ENCODE measurements around the gene PEX11A.

PEX11A gene

GRCh38 chr15:89732451-89733172 lies 42.1 kb upstream of the PEX11A start:
- no peak overlapping the region for H2BK12ac ChIP-seq (ENCODE audit: low read length)
- WGBS, 2 donors (ENCODE audit: extremely low coverage in 2 of 2, insufficient read length in 2 of 2, insufficient replicate concordance in 1 of 2), result no CpG with 5 or more reads among the region's 8 CpGs
- no peaks in the 10 kb centered on the region for H3K4me1 ChIP-seq (ENCODE audit: control insufficient read depth in 2 of 2, insufficient read depth in 1 of 2, low read depth in 1 of 2, low read length in 2 of 2)

DNA sequence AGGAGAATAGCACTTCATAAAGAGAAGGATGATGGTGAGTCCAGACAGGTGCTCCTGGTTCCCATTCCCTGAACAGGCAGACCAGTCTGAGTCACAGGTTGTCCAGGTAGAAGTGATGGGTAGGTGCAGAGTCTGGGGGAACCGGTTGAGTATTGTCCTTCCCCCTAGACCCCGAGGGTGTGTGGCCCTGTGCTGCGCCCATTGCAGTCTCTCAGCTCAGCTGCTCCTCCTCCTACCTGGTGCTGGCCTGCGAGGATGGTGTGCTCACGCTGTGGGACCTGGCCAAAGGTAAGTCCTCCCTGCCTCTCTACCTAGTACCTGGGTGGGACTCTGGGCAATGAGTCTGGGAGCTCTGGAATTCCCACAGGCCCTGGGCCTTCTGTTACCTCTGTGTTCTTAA lies 40.7 kb upstream of the PEX11A start:
- Histone ChIP-seq H3K14ac (ENCODE audit: low read length) (no peak overlapping the region), H3K4ac (ENCODE audit: low read length) (no peak overlapping the region), H3K4me2 (ENCODE audit: insufficient read depth, low read length, poor library complexity, severe bottlenecking) (no peak overlapping the region), H2BK120ac (ENCODE audit: low read depth, low read length) (no peak overlapping the region), H4K8ac (ENCODE audit: low read depth, low read length) (no peak overlapping the region), H3K79me1 (ENCODE audit: low read depth, low read length) (no peaks in the 10 kb centered on the region), H3K36me3 (replicated peaks in 1 of 2; ENCODE audit: control insufficient read depth in 2 of 2, insufficient read depth in 2 of 2, low read length in 2 of 2) (no peaks in the 10 kb centered on the region), H3K23ac (ENCODE audit: low read depth, low read length, poor library complexity) (peak overlapping the region; percentile 27), H3K18ac (ENCODE audit: low read length) (no peak overlapping the region), H2AFZ (ENCODE audit: low read length) (no peak overlapping the region), H2BK12ac (ENCODE audit: low read length) (no peak overlapping the region), H3K9ac (ENCODE audit: low read depth, low read length, poor library complexity) (no peak overlapping the region), H2BK15ac (ENCODE audit: low read length) (no peak overlapping the region), H3K4me1 (ENCODE audit: control insufficient read depth in 2 of 2, insufficient read depth in 1 of 2, low read depth in 1 of 2, low read length in 2 of 2) (no peaks in the 10 kb centered on the region), H3K9me3 (replicated peaks in 1 of 2; ENCODE audit: control insufficient read depth in 2 of 2, insufficient read depth in 1 of 2, low read depth in 1 of 2, low read length in 2 of 2) (no peaks in the 10 kb centered on the region), H2AK5ac (ENCODE audit: low read depth, low read length) (no peak overlapping the region), H4K91ac (ENCODE audit: low read depth, low read length, poor library complexity) (no peak overlapping the region), H3K4me3 (ENCODE audit: low read length in 2 of 2) (no peak overlapping the region), H3K27ac (replicated peaks; ENCODE audit: low read length) (no peak overlapping the region), H3K27me3 (ENCODE audit: control insufficient read depth in 3 of 3, insufficient read depth in 3 of 3, low read depth in 1 of 3, low read length in 3 of 3) (peaks cover 0 to 50% (median 0%) of the 10 kb centered on the region in 3 experiments), H2BK5ac (ENCODE audit: low read length) (no peak overlapping the region)
- DNase-seq (ENCODE audit: low spot score), result no peak
- no CpG with 5 or more reads among the region's 5 CpGs for WGBS, 2 donors (ENCODE audit: extremely low coverage in 2 of 2, insufficient read length in 2 of 2, insufficient replicate concordance in 1 of 2)

More at GRCh38 chr15:89732451-89733172, 42.1 kb upstream of the PEX11A start:
- H2AK5ac ChIP-seq (ENCODE audit: low read depth, low read length), result no peak overlapping the region
- no peak overlapping the region for H2AFZ ChIP-seq (ENCODE audit: low read length)
- H2BK5ac ChIP-seq (ENCODE audit: low read length), result no peak overlapping the region
- H3K18ac ChIP-seq (ENCODE audit: low read length), result no peak overlapping the region
- peak overlapping the region; percentile 72 for H3K9ac ChIP-seq (ENCODE audit: low read depth, low read length, poor library complexity)
- no peaks in the 10 kb centered on the region for H3K79me1 ChIP-seq (ENCODE audit: low read depth, low read length)
- H3K14ac ChIP-seq (ENCODE audit: low read length), result no peak overlapping the region
- peaks cover 0 to 47% (median 0%) of the 10 kb centered on the region in 3 experiments for H3K27me3 ChIP-seq (ENCODE audit: control insufficient read depth in 3 of 3, insufficient read depth in 3 of 3, low read depth in 1 of 3, low read length in 3 of 3)
- H4K91ac ChIP-seq (ENCODE audit: low read depth, low read length, poor library complexity), result no peak overlapping the region
- H3K4me2 ChIP-seq (ENCODE audit: insufficient read depth, low read length, poor library complexity, severe bottlenecking), result no peak overlapping the region
- H3K4me3 ChIP-seq (ENCODE audit: low read length in 2 of 2), result no peak overlapping the region
- no peak overlapping the region for H3K4ac ChIP-seq (ENCODE audit: low read length)
- H3K36me3 ChIP-seq (replicated peaks in 1 of 2; ENCODE audit: control insufficient read depth in 2 of 2, insufficient read depth in 2 of 2, low read length in 2 of 2), result no peaks in the 10 kb centered on the region
- H3K27ac ChIP-seq (replicated peaks; ENCODE audit: low read length), result no peak overlapping the region
- H2BK120ac ChIP-seq (ENCODE audit: low read depth, low read length), result no peak overlapping the region
- no peak overlapping the region for H4K8ac ChIP-seq (ENCODE audit: low read depth, low read length)
- no peak overlapping the region for H2BK15ac ChIP-seq (ENCODE audit: low read length)
- H3K9me3 ChIP-seq (replicated peaks in 1 of 2; ENCODE audit: control insufficient read depth in 2 of 2, insufficient read depth in 1 of 2, low read depth in 1 of 2, low read length in 2 of 2), result no peaks in the 10 kb centered on the region
- DNase-seq (ENCODE audit: low spot score), result no peak
- no peak overlapping the region for H3K23ac ChIP-seq (ENCODE audit: low read depth, low read length, poor library complexity)

DNA sequence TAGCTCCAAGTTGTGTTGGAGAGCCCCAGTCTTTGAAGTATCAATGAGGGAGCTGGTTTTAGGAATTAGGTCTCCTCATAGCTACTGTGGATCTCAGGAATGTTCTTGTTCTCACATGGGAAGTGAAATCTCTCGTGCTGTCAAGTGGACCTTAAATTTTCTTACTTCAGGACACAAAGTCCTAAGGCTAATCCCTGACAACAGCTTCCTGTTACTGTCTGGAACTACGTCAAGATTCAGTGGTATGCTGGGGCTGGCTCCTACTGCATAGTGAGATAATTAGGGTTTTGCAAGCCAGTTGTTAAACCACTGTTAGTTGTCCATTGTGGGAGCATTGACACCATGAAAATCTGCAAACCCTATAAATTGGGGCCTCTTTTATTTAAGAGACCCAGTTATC lies 37.7 kb upstream of the PEX11A start:
- no peak overlapping the region for H3K4me3 ChIP-seq (ENCODE audit: low read length in 2 of 2)
- no peak overlapping the region for H2BK12ac ChIP-seq (ENCODE audit: low read length)
- no peak overlapping the region for H3K4ac ChIP-seq (ENCODE audit: low read length)
- H2AK5ac ChIP-seq (ENCODE audit: low read depth, low read length), result no peak overlapping the region
- no peak overlapping the region for H2BK5ac ChIP-seq (ENCODE audit: low read length)
- H3K18ac ChIP-seq (ENCODE audit: low read length), result no peak overlapping the region
- H3K79me1 ChIP-seq (ENCODE audit: low read depth, low read length), result no peaks in the 10 kb centered on the region
- H4K8ac ChIP-seq (ENCODE audit: low read depth, low read length), result no peak overlapping the region
- H2BK15ac ChIP-seq (ENCODE audit: low read length), result no peak overlapping the region
- H3K9ac ChIP-seq (ENCODE audit: low read depth, low read length, poor library complexity), result no peak overlapping the region
- no peaks in the 10 kb centered on the region for H3K4me1 ChIP-seq (ENCODE audit: control insufficient read depth in 2 of 2, insufficient read depth in 1 of 2, low read depth in 1 of 2, low read length in 2 of 2)
- peaks cover 0 to 32% (median 0%) of the 10 kb centered on the region in 3 experiments for H3K27me3 ChIP-seq (ENCODE audit: control insufficient read depth in 3 of 3, insufficient read depth in 3 of 3, low read depth in 1 of 3, low read length in 3 of 3)
- H3K27ac ChIP-seq (replicated peaks; ENCODE audit: low read length), result no peak overlapping the region
- WGBS, 2 donors (ENCODE audit: extremely low coverage in 2 of 2, insufficient read length in 2 of 2, insufficient replicate concordance in 1 of 2), result no CpG with 5 or more reads among the region's 2 CpGs
- H3K23ac ChIP-seq (ENCODE audit: low read depth, low read length, poor library complexity), result no peak overlapping the region
- H2BK120ac ChIP-seq (ENCODE audit: low read depth, low read length), result no peak overlapping the region
- H4K91ac ChIP-seq (ENCODE audit: low read depth, low read length, poor library complexity), result no peak overlapping the region
- no peak for DNase-seq (ENCODE audit: low spot score)
- no peak overlapping the region for H2AFZ ChIP-seq (ENCODE audit: low read length)
- H3K14ac ChIP-seq (ENCODE audit: low read length), result no peak overlapping the region
- H3K9me3 ChIP-seq (replicated peaks in 1 of 2; ENCODE audit: control insufficient read depth in 2 of 2, insufficient read depth in 1 of 2, low read depth in 1 of 2, low read length in 2 of 2), result peaks cover 0 to 3% of the 10 kb centered on the region in 2 donors
- no peak overlapping the region for H3K4me2 ChIP-seq (ENCODE audit: insufficient read depth, low read length, poor library complexity, severe bottlenecking)
- no peaks in the 10 kb centered on the region for H3K36me3 ChIP-seq (replicated peaks in 1 of 2; ENCODE audit: control insufficient read depth in 2 of 2, insufficient read depth in 2 of 2, low read length in 2 of 2)

DNA sequence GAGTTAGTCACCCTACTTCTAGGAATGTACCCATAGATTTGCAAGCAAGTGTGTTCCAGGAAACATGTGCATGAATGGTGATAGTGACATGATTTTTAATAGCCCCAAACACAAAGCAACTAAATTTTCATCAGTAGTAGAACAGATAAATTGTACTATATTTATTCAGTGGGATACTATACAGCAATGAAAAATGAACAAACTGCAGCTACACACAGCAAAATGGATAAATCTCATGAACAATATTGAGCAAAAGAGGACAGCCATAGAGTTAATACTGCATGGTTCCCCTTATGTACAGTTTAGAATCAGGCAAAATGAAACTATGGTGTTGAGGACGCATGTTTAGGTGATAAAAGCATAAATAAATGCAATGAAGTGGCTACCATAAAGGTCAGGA lies 34.5 kb upstream of the PEX11A start:
- peaks cover 0 to 28% (median 0%) of the 10 kb centered on the region in 3 experiments for H3K27me3 ChIP-seq (ENCODE audit: control insufficient read depth in 3 of 3, insufficient read depth in 3 of 3, low read depth in 1 of 3, low read length in 3 of 3)
- H3K4me2 ChIP-seq (ENCODE audit: insufficient read depth, low read length, poor library complexity, severe bottlenecking), result no peak overlapping the region
- H3K36me3 ChIP-seq (replicated peaks in 1 of 2; ENCODE audit: control insufficient read depth in 2 of 2, insufficient read depth in 2 of 2, low read length in 2 of 2), result no peaks in the 10 kb centered on the region
- no peak overlapping the region for H3K23ac ChIP-seq (ENCODE audit: low read depth, low read length, poor library complexity)
- peaks cover 1 to 3% of the 10 kb centered on the region in 2 donors for H3K9me3 ChIP-seq (replicated peaks in 1 of 2; ENCODE audit: control insufficient read depth in 2 of 2, insufficient read depth in 1 of 2, low read depth in 1 of 2, low read length in 2 of 2)
- no peak overlapping the region for H3K4me3 ChIP-seq (ENCODE audit: low read length in 2 of 2)
- H2BK12ac ChIP-seq (ENCODE audit: low read length), result no peak overlapping the region
- no peak overlapping the region for H2AK5ac ChIP-seq (ENCODE audit: low read depth, low read length)
- H2BK5ac ChIP-seq (ENCODE audit: low read length), result no peak overlapping the region
- H3K18ac ChIP-seq (ENCODE audit: low read length), result no peak overlapping the region
- H4K91ac ChIP-seq (ENCODE audit: low read depth, low read length, poor library complexity), result no peak overlapping the region
- no peak overlapping the region for H2AFZ ChIP-seq (ENCODE audit: low read length)
- no peaks in the 10 kb centered on the region for H3K4me1 ChIP-seq (ENCODE audit: control insufficient read depth in 2 of 2, insufficient read depth in 1 of 2, low read depth in 1 of 2, low read length in 2 of 2)
- H2BK120ac ChIP-seq (ENCODE audit: low read depth, low read length), result no peak overlapping the region
- no peak overlapping the region for H3K4ac ChIP-seq (ENCODE audit: low read length)
- H4K8ac ChIP-seq (ENCODE audit: low read depth, low read length), result no peak overlapping the region
- no peaks in the 10 kb centered on the region for H3K79me1 ChIP-seq (ENCODE audit: low read depth, low read length)
- no peak overlapping the region for H3K14ac ChIP-seq (ENCODE audit: low read length)
- no CpG with 5 or more reads among the region's 1 CpG for WGBS, 2 donors (ENCODE audit: extremely low coverage in 2 of 2, insufficient read length in 2 of 2, insufficient replicate concordance in 1 of 2)
- no peak overlapping the region for H2BK15ac ChIP-seq (ENCODE audit: low read length)
- no peak overlapping the region for H3K9ac ChIP-seq (ENCODE audit: low read depth, low read length, poor library complexity)
- no peak for DNase-seq (ENCODE audit: low spot score)
- H3K27ac ChIP-seq (replicated peaks; ENCODE audit: low read length), result no peak overlapping the region

All from neuronal stem cell (in vitro differentiated cells).